SIG-M5 treated with dmso at 0.1 percent for 504 hours (cell line): ENCODE results near the gene TBL1Y.
"Not testable (repeated sequence)": the region's sequence is repeated elsewhere in the genome, so short reads cannot be mapped to it uniquely, and the experiment has no call there.

Source experiments
- DNase-seq: peaks from one replicate; lab custom pipeline; 2025; ENCODE audit not compliant: unreplicated experiment; lab: John Stamatoyannopoulos, UW

Gene TBL1Y

DNA sequence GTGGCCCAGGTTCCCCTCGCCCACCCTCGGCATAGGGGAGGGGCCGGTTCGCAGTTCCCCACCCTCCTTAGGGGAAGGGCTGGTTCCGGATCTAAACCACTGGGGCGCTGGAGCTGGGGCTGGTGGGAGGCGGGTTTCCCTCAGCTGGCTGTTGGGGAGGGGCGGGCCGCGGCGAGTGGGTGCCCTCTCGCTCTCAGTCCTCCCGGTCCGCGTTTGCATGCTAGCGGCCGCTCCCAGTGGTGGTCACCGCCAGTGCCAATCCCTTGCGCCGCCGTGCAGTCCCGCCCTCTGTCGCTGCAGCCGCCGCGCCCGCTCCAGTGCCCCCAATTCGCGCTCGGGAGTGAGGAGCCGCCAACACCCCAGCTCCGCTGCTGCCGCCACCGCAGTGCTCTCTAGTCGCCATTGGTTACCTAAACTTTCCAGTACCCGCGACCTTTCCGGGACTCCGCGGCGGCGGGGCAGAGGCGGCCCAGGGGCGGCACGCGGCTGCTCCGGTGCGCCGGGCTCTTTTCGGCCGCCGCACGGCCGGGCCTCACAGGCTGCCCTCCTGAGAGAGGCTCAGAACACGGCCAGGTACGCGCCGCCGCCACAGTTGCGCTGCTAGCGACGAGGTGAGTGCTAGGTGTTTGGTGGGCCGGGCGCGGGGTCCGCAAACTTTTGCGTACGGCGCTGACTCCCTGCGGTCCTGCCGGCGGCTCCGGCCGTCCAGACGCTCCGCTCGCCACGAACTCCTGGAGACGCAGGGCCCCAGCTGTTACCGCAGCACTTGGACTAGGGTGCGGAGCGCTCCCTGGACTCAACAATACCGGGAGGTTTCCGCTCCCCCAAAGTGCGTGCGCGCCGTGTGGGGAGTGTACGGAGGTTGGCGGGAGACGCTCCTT lies at the start of gene TBL1Y:
Gene TBL1Y, plus strand, starts transcription at position 326 of the 881 bp plus-strand sequence. CDS start 114,388 bp downstream, outside the sequence.
- DNase-seq: no peak

GRCh38 chrY:6894496-6894895 lies 16.0 kb upstream of the TBL1Y start:
- no peak for DNase-seq

DNA sequence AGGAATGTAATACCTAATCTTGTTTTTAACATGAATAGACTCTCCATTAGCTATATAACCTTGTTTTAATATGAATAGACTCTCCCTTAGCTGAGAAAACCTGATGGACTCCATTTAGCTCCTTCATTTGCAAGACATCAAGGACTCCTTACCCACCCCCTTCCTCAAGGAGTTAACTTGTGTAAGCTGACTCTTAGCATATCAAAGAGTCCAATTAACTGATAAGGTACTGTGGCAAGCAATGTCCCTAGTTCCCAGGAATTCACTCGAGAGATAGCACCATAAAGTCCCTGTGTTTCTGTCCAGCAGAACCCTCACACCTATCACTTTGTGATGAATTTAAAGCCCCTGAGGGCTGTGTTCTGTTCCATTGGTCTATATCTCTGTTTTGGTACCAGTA lies 15.3 kb upstream of the TBL1Y start:
- no peak for DNase-seq

- DNase-seq: not testable (repeated sequence)
Measured at GRCh38 chrY:6902116-6902515, 8.4 kb upstream of the TBL1Y start.

GRCh38 chrY:6907591-6907990 lies 2.9 kb upstream of the TBL1Y start:
- DNase-seq: no peak

GRCh38 chrY:6908021-6908420 lies 2.5 kb upstream of the TBL1Y start:
- DNase-seq: not testable (repeated sequence)

DNA sequence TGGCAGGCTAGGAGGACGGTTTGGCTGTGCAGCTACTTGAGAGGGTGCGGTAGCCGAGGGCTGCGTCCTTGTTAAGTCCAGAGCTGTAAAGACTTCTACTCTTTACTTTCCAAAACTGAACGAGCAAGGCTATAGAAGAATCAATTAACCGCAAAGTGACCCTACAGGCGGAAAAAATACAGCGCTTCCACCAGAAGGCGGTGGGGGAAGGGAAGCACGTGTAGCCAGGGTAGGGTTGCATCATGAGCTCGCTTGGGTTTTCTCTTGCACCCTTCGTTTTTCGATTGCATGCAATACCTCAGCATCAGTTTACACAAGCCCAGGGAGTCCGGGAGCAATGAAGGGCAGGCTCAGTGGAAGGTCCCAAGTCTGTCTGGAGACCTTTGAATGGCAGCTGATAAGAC lies 1.4 kb upstream of the TBL1Y start:
- no peak for DNase-seq

DNA sequence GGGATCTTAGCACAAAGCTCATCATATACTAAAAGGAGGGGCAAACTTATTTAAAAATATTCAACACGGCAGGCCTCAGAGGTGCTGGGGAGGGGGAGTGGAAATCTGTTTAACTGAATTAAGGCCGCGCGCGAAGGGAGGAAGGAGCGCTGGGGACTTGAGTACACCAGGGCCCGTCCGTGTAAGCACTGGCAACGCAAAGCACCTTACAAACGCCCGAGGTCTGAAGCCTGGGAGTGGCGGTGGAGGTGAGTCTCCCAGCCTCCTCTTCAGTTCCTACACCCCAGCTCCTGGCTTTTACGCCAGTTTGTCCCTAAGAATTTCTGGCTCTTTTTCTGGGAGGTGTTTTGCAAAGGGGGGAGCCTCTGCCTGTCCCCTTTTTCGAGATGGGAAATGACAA lies 641 bp upstream of the TBL1Y start:
- no peak for DNase-seq

DNA sequence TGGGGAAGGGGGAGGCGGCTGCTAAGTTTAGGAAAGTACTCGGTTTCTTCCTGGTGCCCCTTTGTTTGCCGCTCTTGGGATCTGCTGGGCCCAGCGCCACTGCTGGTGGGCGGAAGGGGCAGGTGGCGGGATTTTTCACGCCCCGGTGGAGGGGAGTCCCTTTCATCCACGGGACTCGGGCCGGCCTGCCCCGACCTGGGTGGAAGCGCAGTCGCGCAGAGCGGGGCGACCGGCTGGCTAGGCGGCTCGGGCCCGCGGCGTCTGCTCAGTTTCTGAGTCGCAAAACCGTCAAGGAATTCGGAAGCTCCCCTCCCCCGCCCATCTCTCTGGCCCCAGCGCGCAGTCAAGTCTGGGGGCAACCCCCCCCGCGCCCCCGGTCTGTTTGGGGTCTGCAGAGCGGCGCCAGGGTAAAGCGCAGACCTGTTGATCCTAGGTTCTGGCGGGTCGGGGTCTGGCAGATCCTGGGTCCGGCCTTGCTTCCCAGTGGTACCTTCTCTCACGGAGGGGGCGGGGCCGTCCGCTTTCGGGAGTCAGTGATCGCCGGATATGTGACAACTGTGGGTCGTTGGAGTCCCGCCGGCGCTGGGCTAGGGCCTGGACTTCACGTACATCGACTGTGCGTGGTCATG lies 870 bp downstream of the TBL1Y start, which contains the start of gene AMELY:
Gene AMELY, minus strand, starts transcription at position 500 of the 629 bp plus-strand sequence. CDS start 39,144 bp downstream, outside the sequence.
- no peak for DNase-seq

DNA sequence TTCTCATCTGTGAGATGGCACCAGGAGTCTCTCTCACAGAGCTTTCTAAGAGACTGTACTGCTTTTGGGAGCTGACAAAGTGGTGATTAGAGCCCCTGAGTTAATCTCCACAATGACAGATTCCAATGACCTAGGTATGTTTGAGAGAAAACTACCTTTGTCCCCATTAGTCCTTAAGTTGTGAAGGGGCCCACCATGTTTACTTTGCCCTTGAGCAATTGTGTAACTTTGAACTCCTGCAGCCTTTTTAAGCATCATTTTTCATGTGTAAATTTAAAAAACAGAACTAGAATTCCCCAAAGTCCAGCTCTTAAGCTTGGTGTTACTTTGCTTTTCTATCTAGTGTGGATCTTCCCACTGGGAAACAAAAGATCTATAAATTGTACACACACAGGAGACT lies 2.9 kb downstream of the TBL1Y start:
- no peak for DNase-seq

- no peak for DNase-seq
Measured at GRCh38 chrY:6921061-6921460, 10.6 kb downstream of the TBL1Y start.

DNA sequence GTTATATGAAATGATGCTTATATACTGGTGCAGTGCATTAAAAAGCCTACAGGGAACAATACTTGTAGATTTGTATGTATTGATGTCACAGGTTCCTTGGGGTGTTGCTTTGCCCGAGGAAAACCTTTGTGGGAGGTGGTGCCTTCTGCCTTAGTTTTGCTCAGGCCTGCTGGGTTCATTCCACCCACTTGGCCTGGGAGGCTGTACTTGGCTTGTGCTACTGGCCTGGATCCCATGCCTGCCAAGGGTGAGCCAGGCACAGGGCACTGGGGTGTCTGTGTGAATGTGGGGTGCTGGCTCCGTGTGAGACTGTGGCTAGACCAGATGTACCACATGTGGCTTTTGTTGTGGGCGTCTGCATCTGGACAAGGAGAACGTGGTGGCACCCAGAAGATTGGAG lies 17.8 kb downstream of the TBL1Y start:
- DNase-seq: no peak

GRCh38 chrY:6929237-6929636 lies 18.7 kb downstream of the TBL1Y start:
- DNase-seq: no peak

GRCh38 chrY:6931779-6932396 lies 21.4 kb downstream of the TBL1Y start:
- DNase-seq: no peak

DNA sequence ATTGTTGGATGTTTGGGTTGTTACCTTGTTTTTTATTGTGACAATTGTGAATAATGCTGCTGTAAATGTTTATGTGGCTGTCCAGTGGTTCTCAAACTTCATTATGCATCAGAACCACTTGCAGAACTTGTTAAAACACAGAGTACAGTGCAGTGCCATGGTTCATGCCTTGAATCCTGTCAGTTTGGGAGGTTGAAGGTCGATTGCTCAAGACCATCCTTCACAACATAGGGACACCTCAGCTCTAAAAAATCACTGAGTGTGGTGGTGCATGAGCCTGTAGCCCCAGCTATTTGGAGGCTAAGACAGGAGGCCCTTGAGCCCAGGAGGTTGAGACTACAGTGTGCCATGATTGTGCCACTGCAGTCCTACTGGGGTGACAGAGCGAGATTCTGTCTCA lies 25.0 kb downstream of the TBL1Y start:
- DNase-seq: no peak

- DNase-seq: no peak
Measured at GRCh38 chrY:6947695-6948094, 37.2 kb downstream of the TBL1Y start.

DNA sequence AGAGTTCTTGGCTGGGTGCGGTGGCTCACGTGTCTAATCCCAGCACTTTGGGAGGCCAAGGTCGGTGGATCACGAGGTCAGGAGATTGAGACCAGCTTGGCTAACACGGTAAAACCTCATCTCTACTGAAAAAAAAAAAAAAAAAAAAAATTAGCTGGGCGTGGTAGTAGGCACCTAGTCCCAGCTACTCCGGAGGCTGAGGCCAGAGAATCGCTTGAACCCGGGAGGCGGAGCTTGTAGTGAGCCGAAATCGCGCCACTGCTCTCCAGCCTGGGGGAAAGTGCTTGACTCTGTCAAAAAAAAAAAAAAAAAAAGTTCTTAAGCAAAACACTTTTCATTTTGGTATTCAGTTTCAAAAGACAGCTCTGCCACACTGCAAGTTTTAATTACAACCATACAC lies 37.9 kb downstream of the TBL1Y start:
- no peak for DNase-seq

DNA sequence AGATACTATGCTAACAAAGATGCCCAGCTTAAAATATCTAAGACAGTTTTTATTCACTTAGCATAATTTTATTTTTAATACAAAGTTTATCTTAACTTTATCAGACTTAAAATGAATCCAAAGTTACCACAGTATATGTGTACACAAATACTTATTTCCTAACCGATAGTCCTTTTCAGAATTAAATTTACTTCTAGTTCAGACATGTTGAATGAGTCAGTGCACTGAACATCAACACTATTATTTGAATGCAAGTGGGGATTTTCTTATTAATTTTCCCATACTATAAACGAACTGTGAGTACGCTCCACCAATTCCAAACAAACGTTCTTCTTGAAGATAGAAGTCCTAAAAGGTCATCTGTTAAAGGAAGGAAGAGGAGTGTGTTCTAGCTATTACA lies 39.5 kb downstream of the TBL1Y start:
- no peak for DNase-seq

DNA sequence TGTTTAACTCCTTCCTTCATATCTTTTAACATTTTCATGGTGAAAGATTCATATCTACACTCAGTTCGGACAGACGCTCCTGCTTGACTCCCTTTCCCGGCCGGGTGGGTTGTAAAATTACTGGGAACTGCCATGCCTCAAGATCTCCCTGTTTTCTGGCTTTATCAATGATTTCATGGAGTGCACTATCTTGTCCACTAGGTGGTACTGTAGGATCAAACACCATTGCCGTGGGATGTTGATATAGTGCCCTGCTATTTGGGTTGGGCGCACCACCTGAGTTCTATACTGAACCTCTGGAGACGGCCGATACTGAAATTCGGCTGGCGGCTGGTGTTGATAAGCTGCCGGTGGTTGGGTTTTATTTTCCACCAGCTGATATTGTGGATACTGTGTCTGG lies 54.2 kb downstream of the TBL1Y start:
- DNase-seq: no peak

DNA sequence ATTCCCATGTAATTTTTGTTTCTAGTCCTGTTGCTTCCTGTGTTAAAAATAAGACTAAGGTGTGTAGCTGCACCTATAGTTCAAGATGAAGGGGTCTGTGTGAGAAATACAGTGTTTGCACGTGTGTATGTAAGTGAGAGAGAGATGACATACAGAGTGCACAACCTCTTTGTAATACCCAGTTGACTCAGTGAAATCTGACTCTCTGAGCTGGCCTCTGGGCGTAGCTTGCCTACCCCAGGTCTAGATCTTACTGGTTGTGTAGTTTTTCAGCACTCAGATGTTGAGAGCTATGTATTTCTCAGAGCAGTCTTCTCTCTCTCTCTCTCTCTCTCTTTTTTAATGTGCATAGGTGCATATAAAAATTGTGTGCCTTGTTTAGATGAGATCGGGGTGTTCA lies 56.0 kb downstream of the TBL1Y start:
- no peak for DNase-seq

DNA sequence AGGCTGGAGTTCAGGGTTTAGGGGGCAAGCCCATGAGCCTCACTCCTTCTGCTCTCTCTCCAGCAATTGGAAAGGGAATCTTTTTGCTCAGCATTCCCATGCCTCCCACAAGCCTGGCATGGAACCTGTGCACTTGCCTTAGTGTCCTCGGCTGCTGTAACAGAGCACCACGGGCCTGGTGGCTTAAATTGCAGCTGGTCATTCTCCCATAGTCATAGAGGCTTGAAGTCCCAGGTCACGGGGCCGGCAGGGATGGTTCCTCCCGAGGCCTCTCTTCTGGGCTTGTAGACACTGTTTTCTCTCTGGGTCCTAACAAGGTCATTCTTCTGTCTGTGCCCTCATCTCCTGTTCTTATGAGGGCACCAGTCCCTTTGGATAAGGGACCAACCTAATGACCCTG lies 57.2 kb downstream of the TBL1Y start:
- DNase-seq: no peak

GRCh38 chrY:6968191-6968590 lies 57.7 kb downstream of the TBL1Y start:
- DNase-seq: no peak
